ENCODE results near the gene UGT1A8. TPM values are rescaled to one million over a fixed set of nuclear protein-coding genes. Genes with fewer than 3 reads are reported as not detected.

Gene UGT1A8
- total and polyA plus RNA-seq, 9 of the 15 experiments (the other 6 are each of a cell fraction or from before 2014, with no cell fraction given): 0.04 TPM; not detected in 8

GRCh38 chr2:233679196-233679595 is 61.8 kb downstream of the UGT1A8 start:
- no TSS peak for BruUV-seq (replicated peaks)
- H3K4me3 ChIP-seq: no peak overlapping the region
- CTCF ChIA-PET (ENCODE audit: low intra/inter-chr PET ratio): no interaction called here
- no peak overlapping the region for H3K4me2 ChIP-seq (ENCODE audit: insufficient read depth, low read length)
- H2AFZ ChIP-seq (ENCODE audit: low read depth, low read length): no peak overlapping the region
- no peaks in the 10 kb centered on the region for H3K36me3 ChIP-seq (ENCODE audit: control insufficient read depth, insufficient read depth, low read length)
- no peaks in the 10 kb centered on the region for H3K9me3 ChIP-seq (replicated peaks; ENCODE audit: control insufficient read depth, insufficient read depth, low read depth, low read length)
- no peaks in the 10 kb centered on the region for H3K4me1 ChIP-seq (replicated peaks in 1 of 2; ENCODE audit: control insufficient read depth in 2 of 2, insufficient read depth in 2 of 2, low read length in 2 of 2)
- H3K27me3 ChIP-seq (ENCODE audit: control insufficient read depth in 2 of 2, insufficient read depth in 2 of 2, low read length in 2 of 2): no peaks in the 10 kb centered on the region
- no peak for FAIRE-seq
- no peaks in the 10 kb centered on the region for H4K20me1 ChIP-seq (replicated peaks; ENCODE audit: control insufficient read depth, insufficient read depth, low read length)
- DNase-seq (ENCODE audit: extremely low read depth in 1 of 4, low spot score in 3 of 4): no peak
- H3K27ac ChIP-seq (ENCODE audit: extremely low read depth, low read depth, low read length): no peak overlapping the region
- no peaks in the 10 kb centered on the region for H3K9me1 ChIP-seq (ENCODE audit: control insufficient read depth, insufficient read depth, low read length)
- POLR2A ChIA-PET: interaction anchor here (1.5 kb wide), 1 partner anchor 11 kb away, joined by 5 read pairs; no protein-coding TSS in a partner anchor
- no peak for ATAC-seq
- H3K9ac ChIP-seq (ENCODE audit: insufficient read depth in 1 of 2, low read depth in 2 of 2, low read length in 2 of 2): no peak overlapping the region
- intact Hi-C loops (cut with micrococcal nuclease): no loop called here
- TF ChIP-seq TCF7L2 (IDR thresholded peaks at IDR 0.05; ENCODE audit: low read depth, low read length) (no peak), HMGN3 (IDR thresholded peaks at IDR 0.05; ENCODE audit: borderline replicate concordance, extremely low read depth, insufficient read length, low read depth, low read length) (no peak), ZBTB17 (CRISPR knock-in tag; IDR thresholded peaks at IDR 0.05) (no peak), HLTF (IDR thresholded peaks at IDR 0.05) (no peak), ZBTB8A (IDR thresholded peaks at IDR 0.05; ENCODE audit: partially characterized antibody) (no peak), E2F8 (IDR thresholded peaks at IDR 0.05; ENCODE audit: low read depth, partially characterized antibody) (no peak), THRA (IDR thresholded peaks at IDR 0.05) (no peak), PURB (CRISPR knock-in tag; IDR thresholded peaks at IDR 0.05; ENCODE audit: low read depth) (no peak), ZNF124 (CRISPR knock-in tag; IDR thresholded peaks at IDR 0.05) (no peak), CBX2 (IDR thresholded peaks at IDR 0.05; ENCODE audit: insufficient read depth, low read length, poor library complexity, severe bottlenecking) (no peak), ZNF184 (CRISPR knock-in tag; IDR thresholded peaks at IDR 0.05) (no peak), CTCFL (IDR thresholded peaks at IDR 0.05; ENCODE audit: borderline replicate concordance, insufficient read depth, low read depth, low read length, poor library complexity, severe bottlenecking) (no peak), NFRKB (IDR thresholded peaks at IDR 0.05; ENCODE audit: low read depth) (no peak)
- TF ChIP-seq, protein P1, sequence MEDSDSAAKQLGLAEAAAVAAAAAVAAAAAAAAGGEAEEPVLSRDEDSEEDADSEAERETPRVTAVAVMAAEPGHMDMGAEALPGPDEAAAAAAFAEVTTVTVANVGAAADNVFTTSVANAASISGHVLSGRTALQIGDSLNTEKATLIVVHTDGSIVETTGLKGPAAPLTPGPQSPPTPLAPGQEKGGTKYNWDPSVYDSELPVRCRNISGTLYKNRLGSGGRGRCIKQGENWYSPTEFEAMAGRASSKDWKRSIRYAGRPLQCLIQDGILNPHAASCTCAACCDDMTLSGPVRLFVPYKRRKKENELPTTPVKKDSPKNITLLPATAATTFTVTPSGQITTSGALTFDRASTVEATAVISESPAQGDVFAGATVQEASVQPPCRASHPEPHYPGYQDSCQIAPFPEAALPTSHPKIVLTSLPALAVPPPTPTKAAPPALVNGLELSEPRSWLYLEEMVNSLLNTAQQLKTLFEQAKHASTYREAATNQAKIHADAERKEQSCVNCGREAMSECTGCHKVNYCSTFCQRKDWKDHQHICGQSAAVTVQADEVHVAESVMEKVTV (CRISPR knock-in tag; IDR thresholded peaks at IDR 0.05): no peak
- in situ Hi-C loops (cut with MboI): no loop called here
- WGBS (ENCODE audit: insufficient coverage, low coverage, missing lambda C conversion rate): 0% methylated on average over 4 of the region's 4 CpGs
- no peaks in the 10 kb centered on the region for H3K79me2 ChIP-seq (ENCODE audit: control insufficient read depth, insufficient read depth, low read length)
